ENCODE measurements around the gene C11orf98. TPM values are rescaled to one million over a fixed set of nuclear protein-coding genes. Genes with fewer than 3 reads are reported as not detected.
"Not testable (repeated sequence)": the region's sequence is repeated elsewhere in the genome, so short reads cannot be mapped to it uniquely, and the experiment has no call there.

C11orf98 gene
- total RNA-seq, 4 donors from 2014 or later = 12.8 to 29.3 (median 25.7) TPM

DNA sequence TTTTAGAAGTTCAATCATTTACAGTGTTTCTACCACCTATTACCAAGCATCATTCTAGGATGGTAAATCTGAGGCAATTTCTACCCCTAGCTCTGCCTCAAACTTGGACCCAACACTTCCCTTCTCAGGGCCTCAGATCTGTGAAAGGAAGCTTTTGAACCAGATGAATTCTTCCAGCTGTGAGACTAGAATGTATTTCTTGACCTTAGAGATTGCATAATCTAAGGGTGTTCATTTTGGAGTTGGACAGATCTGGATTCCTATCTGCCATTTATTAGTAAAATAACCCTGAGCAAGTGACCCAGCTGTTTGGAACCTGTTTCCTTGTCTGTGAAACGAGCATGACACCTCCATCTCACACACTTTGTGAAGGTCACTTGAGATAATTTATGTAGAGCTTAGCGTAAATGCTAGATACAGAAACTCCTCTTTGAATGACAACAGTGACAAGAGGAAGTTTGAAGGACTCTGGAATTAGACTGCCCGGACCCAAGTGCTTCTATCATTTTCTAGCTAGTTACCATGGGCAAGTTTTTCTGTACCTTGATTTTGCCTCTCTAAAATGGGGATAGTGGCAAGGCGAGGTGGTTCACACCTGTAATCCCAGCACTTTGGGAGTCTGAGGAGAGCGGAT is 8.1 kb downstream of the C11orf98 start:
- no peaks in the 10 kb centered on the region for H3K9me3 ChIP-seq
- no peak overlapping the region for H3K4me3 ChIP-seq
- 57% methylated on average over 5 of the region's 5 CpGs for WGBS
- H3K27me3 ChIP-seq = no peaks in the 10 kb centered on the region
- H3K27ac ChIP-seq = no peak overlapping the region
- no peaks in the 10 kb centered on the region for H3K36me3 ChIP-seq
- H3K4me1 ChIP-seq = peaks cover 12% of the 10 kb centered on the region
- TF ChIP-seq, protein P1, sequence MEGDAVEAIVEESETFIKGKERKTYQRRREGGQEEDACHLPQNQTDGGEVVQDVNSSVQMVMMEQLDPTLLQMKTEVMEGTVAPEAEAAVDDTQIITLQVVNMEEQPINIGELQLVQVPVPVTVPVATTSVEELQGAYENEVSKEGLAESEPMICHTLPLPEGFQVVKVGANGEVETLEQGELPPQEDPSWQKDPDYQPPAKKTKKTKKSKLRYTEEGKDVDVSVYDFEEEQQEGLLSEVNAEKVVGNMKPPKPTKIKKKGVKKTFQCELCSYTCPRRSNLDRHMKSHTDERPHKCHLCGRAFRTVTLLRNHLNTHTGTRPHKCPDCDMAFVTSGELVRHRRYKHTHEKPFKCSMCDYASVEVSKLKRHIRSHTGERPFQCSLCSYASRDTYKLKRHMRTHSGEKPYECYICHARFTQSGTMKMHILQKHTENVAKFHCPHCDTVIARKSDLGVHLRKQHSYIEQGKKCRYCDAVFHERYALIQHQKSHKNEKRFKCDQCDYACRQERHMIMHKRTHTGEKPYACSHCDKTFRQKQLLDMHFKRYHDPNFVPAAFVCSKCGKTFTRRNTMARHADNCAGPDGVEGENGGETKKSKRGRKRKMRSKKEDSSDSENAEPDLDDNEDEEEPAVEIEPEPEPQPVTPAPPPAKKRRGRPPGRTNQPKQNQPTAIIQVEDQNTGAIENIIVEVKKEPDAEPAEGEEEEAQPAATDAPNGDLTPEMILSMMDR (IDR thresholded peaks at IDR 0.05) = no peak
- no peak for DNase-seq (ENCODE audit: low spot score in 2 of 2)

DNA sequence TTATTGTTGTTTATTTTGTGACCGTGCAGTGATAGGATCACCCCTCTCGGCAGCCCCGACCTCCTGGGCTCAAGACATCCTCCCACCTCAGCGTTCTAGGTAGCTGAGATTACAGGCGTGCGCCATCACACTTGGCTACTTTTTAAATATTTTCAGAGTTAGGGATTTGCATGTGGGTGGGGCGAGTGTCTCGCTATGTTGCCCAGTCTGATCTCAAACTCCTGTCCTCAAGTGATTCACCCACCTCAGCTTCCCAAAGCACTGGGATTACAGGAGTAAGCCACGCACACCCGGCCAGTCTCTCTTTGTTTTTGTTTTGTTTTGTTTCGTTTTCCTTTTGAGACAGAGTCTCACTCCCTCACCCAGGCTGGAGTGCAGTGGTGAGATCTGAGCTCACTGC is 10.7 kb downstream of the C11orf98 start:
- no peak for DNase-seq (ENCODE audit: low spot score in 2 of 2)
- Histone ChIP-seq H3K4me3 (no peak overlapping the region), H3K4me1 (peaks cover 17% of the 10 kb centered on the region), H3K36me3 (peaks cover 8% of the 10 kb centered on the region), H3K27me3 (no peaks in the 10 kb centered on the region), H3K9me3 (no peaks in the 10 kb centered on the region), H3K27ac (no peak overlapping the region)
- WGBS = 84% methylated on average over 11 of the region's 11 CpGs
- TF ChIP-seq POLR2A (IDR thresholded peaks at IDR 0.05) (no peak), POLR2AphosphoS5 (IDR thresholded peaks at IDR 0.05) (no peak), EP300 (IDR thresholded peaks at IDR 0.05) (no peak)
- TF ChIP-seq, protein P1 (IDR thresholded peaks at IDR 0.05) = no peak

DNA sequence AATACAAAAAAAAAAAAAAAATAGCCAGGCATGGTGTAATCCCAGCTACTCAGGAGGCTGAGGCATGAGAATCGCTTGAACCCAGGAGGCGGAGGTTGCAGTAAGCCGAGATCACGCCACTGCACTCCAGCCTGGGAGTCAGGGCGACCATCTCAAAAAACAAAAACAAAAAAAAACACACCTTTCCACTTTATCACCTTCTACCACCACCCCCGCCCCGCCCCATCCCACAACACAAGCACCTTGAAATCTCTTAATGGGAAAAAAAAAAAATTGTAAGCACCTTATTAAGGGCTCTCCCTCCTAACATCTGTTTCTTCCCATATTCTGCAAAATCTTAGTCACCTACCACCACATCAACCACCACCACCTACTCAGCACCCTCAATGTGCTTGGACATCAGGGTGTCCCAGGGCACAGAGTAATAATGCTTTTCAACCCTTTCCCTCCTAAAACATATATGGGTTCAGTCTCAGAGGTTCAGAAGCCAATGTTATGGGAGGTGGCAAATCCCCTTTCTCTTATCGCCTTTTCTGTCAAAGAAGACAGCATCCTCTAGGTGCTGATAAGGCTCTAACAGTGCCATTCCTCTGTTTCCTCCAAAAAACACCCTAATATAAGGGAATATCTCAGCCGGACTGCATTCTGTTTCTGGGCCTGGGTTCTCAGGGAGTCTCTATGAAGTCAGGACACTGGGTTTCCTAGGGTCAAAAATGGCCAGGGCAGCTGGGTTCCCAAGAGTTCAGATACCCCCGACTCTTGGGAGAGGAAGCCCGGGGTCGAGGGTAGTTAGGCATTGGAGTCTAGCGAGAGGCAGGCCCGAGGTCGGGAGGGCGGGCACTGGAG is 12.6 kb downstream of the C11orf98 start:
- Histone ChIP-seq H3K4me3 (peak overlapping the region; percentile 72), H3K27ac (peak overlapping the region; percentile 90), H3K4me1 (peaks cover 19% of the 10 kb centered on the region), H3K9me3 (no peaks in the 10 kb centered on the region), H3K36me3 (peaks cover 24% of the 10 kb centered on the region), H3K27me3 (no peaks in the 10 kb centered on the region)
- TF ChIP-seq POLR2A (IDR thresholded peaks at IDR 0.05) (no peak), POLR2AphosphoS5 (IDR thresholded peaks at IDR 0.05) (no peak), EP300 (IDR thresholded peaks at IDR 0.05) (no peak)
- TF ChIP-seq, protein P1 (IDR thresholded peaks at IDR 0.05) = no peak
- 31% methylated on average over 15 of the region's 16 CpGs for WGBS
- DNase-seq (ENCODE audit: low spot score in 2 of 2) = no peak

DNA sequence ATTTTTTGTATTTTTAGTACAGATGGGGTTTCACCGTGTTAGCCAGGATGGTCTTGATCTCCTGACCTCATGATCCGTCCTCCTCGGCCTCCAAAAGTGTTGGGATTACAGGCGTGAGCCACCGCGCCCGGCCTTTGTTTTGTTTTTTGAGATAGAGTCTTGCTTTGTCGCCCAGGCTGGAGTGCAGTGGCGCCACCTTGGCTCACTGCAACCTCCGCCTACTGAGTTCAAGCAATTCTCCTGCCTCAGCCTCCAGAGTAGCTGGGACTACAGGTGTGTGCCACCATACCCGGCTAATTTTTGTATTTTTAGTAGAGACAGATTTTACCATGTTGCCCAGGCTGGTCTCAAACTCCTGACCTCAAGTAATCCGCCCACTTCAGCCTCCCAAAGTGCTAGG is 14.7 kb downstream of the C11orf98 start:
- Histone ChIP-seq H3K4me1 (peaks cover 32% of the 10 kb centered on the region), H3K36me3 (peaks cover 24% of the 10 kb centered on the region)
- H3K9me3 ChIP-seq; H3K27me3 ChIP-seq; DNase-seq (ENCODE audit: low spot score in 2 of 2); H3K27ac ChIP-seq; H3K4me3 ChIP-seq: not testable (repeated sequence)
- WGBS = 96% methylated on average over 12 of the region's 12 CpGs

DNA sequence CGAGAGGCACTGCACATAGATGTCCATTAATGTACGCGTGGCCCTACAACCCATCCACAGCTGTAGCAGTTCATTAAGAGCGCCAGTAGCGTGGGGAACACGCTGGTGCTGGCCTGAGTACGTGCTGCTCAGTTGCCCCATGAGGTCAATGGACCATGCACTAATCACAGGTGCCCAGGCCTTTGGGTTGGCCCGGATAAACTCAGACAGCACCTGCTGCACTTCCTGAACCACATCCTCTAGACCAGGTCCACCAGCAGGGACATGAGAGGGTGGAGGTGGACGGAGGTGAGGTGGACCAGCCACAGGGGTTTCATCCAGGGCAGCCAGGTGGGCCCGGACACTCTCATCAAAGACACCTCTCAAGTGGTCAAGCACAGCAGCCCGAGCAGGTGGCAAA is 15.5 kb downstream of the C11orf98 start:
- no peaks in the 10 kb centered on the region for H3K9me3 ChIP-seq
- peaks cover 40% of the 10 kb centered on the region for H3K4me1 ChIP-seq
- WGBS = 94% methylated on average over 11 of the region's 11 CpGs
- no peaks in the 10 kb centered on the region for H3K27me3 ChIP-seq
- H3K36me3 ChIP-seq = peaks cover 25% of the 10 kb centered on the region
- TF ChIP-seq, protein P1 (IDR thresholded peaks at IDR 0.05) = no peak
- TF ChIP-seq POLR2A (IDR thresholded peaks at IDR 0.05) = no peak
- no peak for TF ChIP-seq POLR2AphosphoS5 (IDR thresholded peaks at IDR 0.05)
- TF ChIP-seq EP300 (IDR thresholded peaks at IDR 0.05) = no peak
- H3K4me3 ChIP-seq = no peak overlapping the region
- DNase-seq (ENCODE audit: low spot score in 2 of 2) = no peak
- H3K27ac ChIP-seq = no peak overlapping the region

All from suprapubic skin (tissue), 4 donors.